HEK293 (cell line): ENCODE measurements around the gene WDR75.

Experiments used
- CTCF ChIA-PET: fragments of 350-600 bp; formaldehyde crosslinking; extraction: SDS; loops from one replicate; lab custom pipeline; 2021; ENCODE audit warnings: antibody characterized with exemption; lab: Yijun Ruan, JAX
- POLR2A ChIA-PET: fragments of 300-600 bp; formaldehyde crosslinking; extraction: SDS; loops from one replicate; lab custom pipeline; 2020; ENCODE audit warnings: antibody characterized with exemption, inconsistent platforms; lab: Yijun Ruan, JAX
- H3K27ac ChIP-seq: fragments of 200-500 bp; sonication (Bioruptor generic); 2 replicates; pipeline ENCODE4 v1.5.1; 2014; ENCODE audit warnings: low read depth, low read length, control low read depth, inconsistent platforms; ENCODE audit errors: extremely low read depth
- H3K36me3 ChIP-seq, 2 experiments: fragments of 200-500 bp in 1 of 2; sonication (Bioruptor generic) in 1 of 2; 1 replicate in 1 of 2; 2 replicates in 1 of 2; pipeline ENCODE4 v1.5.1; 2014 to 2017; ENCODE audit warnings: inconsistent platforms in 2 of 2, low read length in 2 of 2; ENCODE audit not compliant: control insufficient read depth in 2 of 2, insufficient read depth in 1 of 2
- H3K4me1 ChIP-seq: fragments of 200-500 bp; sonication (Bioruptor generic); 2 replicates; pipeline ENCODE4 v1.5.1; 2014; ENCODE audit warnings: mild to moderate bottlenecking, low read length, inconsistent platforms; ENCODE audit not compliant: control insufficient read depth, insufficient read depth
- H3K4me3 ChIP-seq: 2 replicates; pipeline ENCODE4 v1.5.1; 2011; ENCODE audit warnings: low read depth, mild to moderate bottlenecking, control low read depth, low read length, moderate library complexity
- H3K9me3 ChIP-seq: fragments of 200-500 bp; sonication (Bioruptor generic); 2 replicates; pipeline ENCODE4 v1.5.1; 2014; ENCODE audit warnings: low read depth, low read length, inconsistent platforms; ENCODE audit not compliant: control insufficient read depth, insufficient read depth
- HIC1 ChIP-seq: fragments of 450-650 bp; formaldehyde crosslinking; IDR thresholded peaks from 2 replicates; pipeline ENCODE4 v1.5.1; 2016; ENCODE audit warnings: missing biosample characterization, missing genetic modification characterization
- MZF1 ChIP-seq: fragments of 450-650 bp; formaldehyde crosslinking; IDR thresholded peaks from 2 replicates; pipeline ENCODE4 v1.5.1; 2017; ENCODE audit warnings: missing biosample characterization, missing genetic modification characterization, borderline replicate concordance
- PATZ1 ChIP-seq: fragments of 450-650 bp; formaldehyde crosslinking; IDR thresholded peaks from 2 replicates; pipeline ENCODE4 v1.5.1; 2016; ENCODE audit warnings: missing biosample characterization, missing genetic modification characterization
- PRDM4 ChIP-seq: fragments of 450-650 bp; formaldehyde crosslinking; IDR thresholded peaks from 2 replicates; pipeline ENCODE4 v1.5.1; 2017; ENCODE audit warnings: missing biosample characterization, missing genetic modification characterization
- RBAK ChIP-seq: fragments of 450-650 bp; formaldehyde crosslinking; IDR thresholded peaks from 2 replicates; pipeline ENCODE4 v1.5.1; 2016; ENCODE audit warnings: missing biosample characterization, missing genetic modification characterization
- SP3 ChIP-seq: fragments of 450-650 bp; formaldehyde crosslinking; IDR thresholded peaks from 2 replicates; pipeline ENCODE4 v1.5.1; 2016; ENCODE audit warnings: missing biosample characterization, missing genetic modification characterization
- ZBTB48 ChIP-seq: fragments of 450-650 bp; formaldehyde crosslinking; IDR thresholded peaks from 2 replicates; pipeline ENCODE4 v1.5.1; 2016; ENCODE audit warnings: missing biosample characterization, missing genetic modification characterization
- ZBTB7A ChIP-seq: fragments of 450-650 bp; formaldehyde crosslinking; IDR thresholded peaks from 2 replicates; pipeline ENCODE4 v1.5.1; 2016; ENCODE audit warnings: low read depth, missing biosample characterization, missing genetic modification characterization
- ZNF133 ChIP-seq: fragments of 450-650 bp; formaldehyde crosslinking; IDR thresholded peaks from 2 replicates; pipeline ENCODE4 v1.5.1; 2016; ENCODE audit warnings: missing biosample characterization, missing genetic modification characterization
- ZNF16 ChIP-seq: fragments of 450-650 bp; formaldehyde crosslinking; IDR thresholded peaks from 2 replicates; pipeline ENCODE4 v1.5.1; 2016; ENCODE audit warnings: low read depth, missing biosample characterization, missing genetic modification characterization
- ZNF214 ChIP-seq: fragments of 450-650 bp; formaldehyde crosslinking; IDR thresholded peaks from 2 replicates; pipeline ENCODE4 v1.5.1; 2017; ENCODE audit warnings: missing biosample characterization, mild to moderate bottlenecking, missing genetic modification characterization, borderline replicate concordance
- ZNF292 ChIP-seq: fragments of 450-650 bp; formaldehyde crosslinking; IDR thresholded peaks from 2 replicates; pipeline ENCODE4 v1.5.1; 2016; ENCODE audit warnings: low read depth, missing biosample characterization, missing genetic modification characterization, borderline replicate concordance
- ZNF513 ChIP-seq: fragments of 450-650 bp; IDR thresholded peaks from 2 replicates; pipeline ENCODE4 v1.5.1; 2018; ENCODE audit warnings: missing biosample characterization, missing genetic modification characterization
- ZNF639 ChIP-seq: fragments of 450-650 bp; formaldehyde crosslinking; IDR thresholded peaks from 2 replicates; pipeline ENCODE4 v1.5.1; 2016; ENCODE audit warnings: missing biosample characterization, missing genetic modification characterization
- ZNF660 ChIP-seq: fragments of 450-650 bp; IDR thresholded peaks from 2 replicates; pipeline ENCODE4 v1.5.1; 2018; ENCODE audit warnings: missing biosample characterization, mild to moderate bottlenecking, missing genetic modification characterization
- ZNF777 ChIP-seq: fragments of 450-650 bp; formaldehyde crosslinking; IDR thresholded peaks from 2 replicates; pipeline ENCODE4 v1.5.1; 2017; ENCODE audit warnings: missing biosample characterization, missing genetic modification characterization, borderline replicate concordance
- ZSCAN16 ChIP-seq: fragments of 450-650 bp; formaldehyde crosslinking; IDR thresholded peaks from 2 replicates; pipeline ENCODE4 v1.5.1; 2016; ENCODE audit warnings: missing biosample characterization, missing genetic modification characterization
- ZSCAN5A ChIP-seq: fragments of 450-650 bp; formaldehyde crosslinking; IDR thresholded peaks from 2 replicates; pipeline ENCODE4 v1.5.1; 2016; ENCODE audit warnings: missing biosample characterization, missing genetic modification characterization

The WDR75 gene

GRCh38 chr2:189421644-189422043, 19.6 kb upstream of the WDR75 start:
- no peaks in the 10 kb centered on the region for H3K9me3 ChIP-seq
- CTCF ChIA-PET, result interaction anchor here (0.6 to 0.8 kb wide), 2 partner anchors 328 to 509 kb away, joined by 3 to 4 read pairs; no protein-coding TSS in a partner anchor
- POLR2A ChIA-PET, result no interaction called here
- no peak overlapping the region for H3K4me3 ChIP-seq
- no peaks in the 10 kb centered on the region for H3K4me1 ChIP-seq
- no peaks in the 10 kb centered on the region for H3K36me3 ChIP-seq
- TF ChIP-seq ZNF133 (tag by site-specific recombination), result no peak
- no peak for TF ChIP-seq ZNF16
- no peak for TF ChIP-seq RBAK (tag by site-specific recombination)
- no peak for TF ChIP-seq ZNF292 (tag by site-specific recombination)
- no peak overlapping the region for H3K27ac ChIP-seq

GRCh38 chr2:189424961-189425360, 16.3 kb upstream of the WDR75 start:
- H3K27ac ChIP-seq, result no peak overlapping the region
- POLR2A ChIA-PET, result no interaction called here
- CTCF ChIA-PET, result interaction anchor here (0.6 to 0.7 kb wide), 2 partner anchors 1128 to 1952 kb away, joined by 3 to 4 read pairs; no protein-coding TSS in a partner anchor
- TF ChIP-seq PATZ1, result no peak
- TF ChIP-seq ZSCAN5A (tag by site-specific recombination), result no peak
- no peak for TF ChIP-seq ZNF214 (tag by site-specific recombination)
- no peak for TF ChIP-seq HIC1
- no peak for TF ChIP-seq SP3 (tag by site-specific recombination)
- TF ChIP-seq ZBTB7A, result no peak
- TF ChIP-seq ZSCAN16 (tag by site-specific recombination), result no peak
- TF ChIP-seq ZNF639 (tag by site-specific recombination), result no peak
- no peak for TF ChIP-seq MZF1 (tag by site-specific recombination)
- H3K36me3 ChIP-seq, result no peaks in the 10 kb centered on the region
- H3K4me3 ChIP-seq, result no peak overlapping the region
- no peaks in the 10 kb centered on the region for H3K4me1 ChIP-seq
- no peaks in the 10 kb centered on the region for H3K9me3 ChIP-seq

GRCh38 chr2:189425676-189426075, 15.6 kb upstream of the WDR75 start:
- no peaks in the 10 kb centered on the region for H3K4me1 ChIP-seq
- ChIA-PET CTCF (interaction anchor here (0.7 kb wide), 1 partner anchor 1953 kb away, joined by 3 read pairs; no protein-coding TSS in a partner anchor), POLR2A (no interaction called here)
- no peaks in the 10 kb centered on the region for H3K36me3 ChIP-seq
- no peaks in the 10 kb centered on the region for H3K9me3 ChIP-seq
- TF ChIP-seq ZNF660 (tag by site-specific recombination) (no peak), ZNF777 (tag by site-specific recombination) (no peak), ZBTB48 (tag by site-specific recombination) (no peak), PRDM4 (tag by site-specific recombination) (no peak), ZNF513 (no peak)
- no peak overlapping the region for H3K4me3 ChIP-seq
- H3K27ac ChIP-seq, result no peak overlapping the region
